Activated CD4-positive, alpha-beta T cell treated with anti-CD3 and anti-CD28 coated beads, Interleukin-2, amount 50 U/mL, for 24 hours (primary cell): ENCODE measurements around the gene DBET.
"Not testable (repeated sequence)": the region's sequence is repeated elsewhere in the genome, so short reads cannot be mapped to it uniquely, and the experiment has no call there.

ENCODE experiments used
- DNase-seq, 2 donors: peaks; one replicate each; pipeline ENCODE4 v3.0.0-alpha.2; 2020; ENCODE audit warnings: low read depth in 1 of 2, low spot score in 1 of 2

DBET gene

DNA sequence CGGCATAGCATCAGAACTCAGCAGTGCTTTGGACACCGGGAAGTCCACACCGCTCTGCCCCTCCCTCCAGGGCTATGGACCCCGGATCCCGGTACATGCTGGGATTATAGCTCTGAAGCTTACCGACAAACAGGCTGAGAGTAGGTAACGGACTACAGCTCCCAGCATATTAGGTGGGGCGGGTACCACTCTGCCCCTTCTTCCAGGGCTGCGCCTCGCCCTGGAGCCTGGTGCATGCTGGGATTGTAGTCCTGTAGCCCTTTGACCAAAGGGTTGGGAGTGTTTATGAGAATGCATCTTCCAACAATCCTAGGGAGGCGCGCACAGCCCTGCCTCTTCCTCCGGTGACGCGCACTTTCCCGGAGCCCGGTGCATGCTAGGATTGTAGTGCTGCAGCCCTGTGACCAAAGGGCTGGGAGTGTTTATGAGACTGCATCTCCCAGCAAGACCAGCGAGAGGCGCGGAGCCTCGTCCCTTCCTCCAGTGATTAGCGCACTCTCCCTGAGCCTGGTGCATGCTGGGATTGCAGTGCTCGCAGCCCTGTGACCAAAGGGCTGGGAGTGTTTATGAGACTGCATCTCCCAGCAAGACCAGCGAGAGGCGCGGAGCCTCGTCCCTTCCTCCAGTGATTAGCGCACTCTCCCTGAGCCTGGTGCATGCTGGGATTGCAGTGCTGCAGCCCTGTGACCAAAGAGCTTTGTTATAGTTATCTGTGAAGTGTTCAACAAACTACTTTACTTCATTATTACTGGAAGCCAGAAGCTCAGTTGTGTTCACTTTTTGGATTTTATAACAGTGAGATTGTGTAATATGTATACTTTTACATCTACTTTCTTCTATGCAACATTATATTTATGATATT lies 14.7 kb upstream of the DBET start:
- DNase-seq: not testable (repeated sequence)

DNA sequence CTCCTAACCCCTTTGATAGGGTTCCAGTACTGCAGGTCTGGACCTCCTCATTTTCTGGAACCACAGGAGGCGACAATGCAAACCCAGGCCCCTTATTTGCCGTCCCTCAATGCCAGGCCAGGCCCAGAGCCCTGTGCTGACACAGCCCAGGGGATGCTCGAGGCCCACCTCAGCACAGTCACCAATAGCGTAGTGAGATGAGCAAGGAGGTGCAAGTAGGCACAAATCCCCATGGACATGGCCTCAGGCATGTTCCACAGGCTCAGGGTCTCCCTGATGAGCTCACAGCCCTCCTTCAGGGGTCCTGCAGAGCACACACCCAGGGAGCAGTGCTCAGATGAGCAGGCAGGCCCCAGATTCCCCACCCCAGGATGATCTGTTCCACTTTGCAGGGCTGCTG lies 5.3 kb upstream of the DBET start:
- not testable (repeated sequence) for DNase-seq

DNA sequence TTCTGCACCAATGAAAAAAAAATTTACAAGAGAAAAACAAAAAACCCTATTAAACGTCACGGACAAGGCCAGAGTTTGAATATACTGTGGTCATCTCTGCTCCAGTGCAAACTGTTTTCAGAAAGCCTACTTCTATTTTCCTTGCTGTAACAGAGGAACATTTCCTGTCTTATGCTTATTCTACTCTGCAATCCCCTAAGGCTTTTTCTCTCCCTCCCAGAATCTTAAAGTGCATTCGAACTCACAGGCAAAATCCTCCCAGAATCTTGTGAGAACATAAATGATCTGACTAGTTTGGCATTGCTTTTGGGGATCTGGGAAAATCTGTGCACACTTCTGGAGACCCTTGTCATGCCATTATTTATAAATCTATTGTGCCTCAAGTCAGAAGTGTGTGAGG lies 503 bp downstream of the DBET start:
- DNase-seq: not testable (repeated sequence)

DNA sequence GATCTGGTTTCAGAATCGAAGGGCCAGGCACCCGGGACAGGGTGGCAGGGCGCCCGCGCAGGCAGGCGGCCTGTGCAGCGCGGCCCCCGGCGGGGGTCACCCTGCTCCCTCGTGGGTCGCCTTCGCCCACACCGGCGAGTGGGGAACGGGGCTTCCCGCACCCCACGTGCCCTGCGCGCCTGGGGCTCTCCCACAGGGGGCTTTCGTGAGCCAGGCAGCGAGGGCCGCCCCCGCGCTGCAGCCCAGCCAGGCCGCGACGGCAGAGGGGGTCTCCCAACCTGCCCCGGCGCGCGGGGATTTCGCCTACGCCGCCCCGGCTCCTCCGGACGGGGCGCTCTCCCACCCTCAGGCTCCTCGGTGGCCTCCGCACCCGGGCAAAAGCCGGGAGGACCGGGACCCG lies 4.0 kb downstream of the DBET start:
- DNase-seq: not testable (repeated sequence)

DNA sequence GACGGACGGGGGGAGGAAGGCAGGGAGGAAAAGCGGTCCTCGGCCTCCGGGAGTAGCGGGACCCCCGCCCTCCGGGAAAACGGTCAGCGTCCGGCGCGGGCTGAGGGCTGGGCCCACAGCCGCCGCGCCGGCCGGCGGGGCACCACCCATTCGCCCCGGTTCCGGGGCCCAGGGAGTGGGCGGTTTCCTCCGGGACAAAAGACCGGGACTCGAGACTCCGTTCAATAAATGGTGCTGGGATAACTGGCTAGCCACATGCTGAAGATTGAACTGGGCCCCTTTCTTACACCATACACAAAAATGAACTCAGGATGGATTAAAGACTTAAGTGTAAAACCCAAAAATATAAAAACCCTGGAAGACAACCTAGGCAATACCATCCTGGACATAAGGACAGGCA lies 28.8 kb downstream of the DBET start:
- not testable (repeated sequence) for DNase-seq

DNA sequence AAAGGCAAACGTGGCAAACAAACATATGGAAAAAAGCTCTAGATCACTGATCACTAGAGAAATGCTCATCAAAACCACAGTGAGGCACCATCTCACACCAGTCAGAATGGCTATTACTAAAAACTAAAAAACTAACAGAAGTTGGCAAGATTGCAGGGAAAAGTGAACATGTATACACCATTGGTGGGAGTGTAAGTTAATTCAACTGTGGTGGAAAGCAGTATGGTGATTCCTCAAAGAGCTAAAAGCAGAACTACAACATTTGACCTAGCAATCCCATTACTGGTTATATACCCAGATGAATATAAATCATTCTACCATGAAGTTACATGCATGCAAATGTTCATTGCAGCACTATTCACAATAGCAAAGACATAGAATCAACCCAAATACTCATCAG lies 29.7 kb downstream of the DBET start:
- DNase-seq: not testable (repeated sequence)

DNA sequence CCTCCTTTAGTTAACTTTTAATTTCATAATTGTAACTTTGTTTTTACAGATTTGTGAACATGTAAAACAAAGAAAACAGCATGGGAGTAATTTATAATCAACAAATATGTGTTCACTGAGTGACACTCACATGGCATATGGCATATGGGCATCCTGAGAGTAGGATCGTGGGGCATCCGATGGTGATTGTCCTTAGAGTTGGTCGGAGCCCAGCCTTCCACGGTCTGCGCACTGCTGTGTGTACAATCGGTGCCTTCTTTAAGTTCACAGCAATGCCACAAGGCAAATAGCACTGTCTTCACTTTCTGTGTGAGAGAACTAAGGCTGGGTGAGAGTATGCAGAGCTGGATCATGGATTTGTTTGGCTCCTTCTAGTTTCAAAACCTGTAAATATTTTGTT lies 31.0 kb downstream of the DBET start:
- DNase-seq: not testable (repeated sequence)

DNA sequence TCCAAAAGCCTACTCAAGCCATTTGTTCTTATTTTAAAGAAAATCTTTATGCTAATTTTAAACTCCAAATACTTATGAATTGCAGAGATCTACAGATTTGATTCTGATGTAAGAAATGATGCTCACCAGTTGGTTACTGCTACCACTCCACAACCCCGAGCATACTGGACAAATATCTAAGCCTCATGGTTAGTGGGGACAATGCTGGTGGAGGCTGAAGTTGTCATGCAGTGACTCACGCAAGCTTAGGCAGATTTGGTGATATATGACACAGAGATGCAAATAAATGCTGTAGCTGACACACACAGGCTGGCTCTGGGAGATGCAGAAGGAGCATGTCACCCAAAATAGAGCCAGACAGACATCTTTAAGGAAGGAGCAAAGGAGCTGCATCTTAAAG lies 35.3 kb downstream of the DBET start:
- not testable (repeated sequence) for DNase-seq

DNA sequence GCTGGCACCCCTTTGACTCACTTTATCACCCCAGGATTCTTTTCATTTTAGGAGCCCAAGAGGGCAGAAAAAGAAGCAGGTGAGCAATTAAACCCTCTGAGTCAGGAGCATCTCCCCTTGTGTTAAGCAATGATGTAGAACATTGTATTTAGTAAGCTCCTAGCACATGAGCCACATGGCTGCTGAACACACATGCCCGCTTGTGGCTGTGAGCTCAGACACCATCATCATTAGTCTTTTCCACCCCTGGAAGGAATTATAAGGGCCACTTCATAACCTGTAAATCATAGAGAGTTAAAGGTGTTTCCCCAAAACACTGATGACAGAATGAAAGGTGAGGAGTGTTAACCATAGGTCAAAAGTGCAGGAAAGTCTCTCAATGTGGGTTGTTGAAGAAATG lies 37.2 kb downstream of the DBET start:
- not testable (repeated sequence) for DNase-seq

DNA sequence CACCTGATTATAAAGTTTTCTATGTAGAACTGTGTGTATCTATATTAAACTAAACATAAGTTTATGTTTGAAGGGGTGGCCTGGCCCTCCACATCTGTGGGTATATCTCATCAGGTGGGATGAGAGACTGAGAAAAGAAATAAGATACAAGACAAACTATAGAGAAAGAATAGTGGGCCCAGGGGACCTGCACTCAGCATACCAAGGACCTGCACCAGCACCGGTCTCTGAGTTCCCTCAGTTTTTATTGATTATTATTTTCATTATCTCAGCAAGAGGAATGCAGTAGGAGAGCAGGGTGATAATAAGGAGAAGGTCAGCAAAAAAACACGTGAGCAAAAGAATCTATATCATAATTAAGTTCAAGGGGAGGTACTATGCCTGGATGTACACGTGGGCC lies 41.9 kb downstream of the DBET start:
- DNase-seq: not testable (repeated sequence)

DNA sequence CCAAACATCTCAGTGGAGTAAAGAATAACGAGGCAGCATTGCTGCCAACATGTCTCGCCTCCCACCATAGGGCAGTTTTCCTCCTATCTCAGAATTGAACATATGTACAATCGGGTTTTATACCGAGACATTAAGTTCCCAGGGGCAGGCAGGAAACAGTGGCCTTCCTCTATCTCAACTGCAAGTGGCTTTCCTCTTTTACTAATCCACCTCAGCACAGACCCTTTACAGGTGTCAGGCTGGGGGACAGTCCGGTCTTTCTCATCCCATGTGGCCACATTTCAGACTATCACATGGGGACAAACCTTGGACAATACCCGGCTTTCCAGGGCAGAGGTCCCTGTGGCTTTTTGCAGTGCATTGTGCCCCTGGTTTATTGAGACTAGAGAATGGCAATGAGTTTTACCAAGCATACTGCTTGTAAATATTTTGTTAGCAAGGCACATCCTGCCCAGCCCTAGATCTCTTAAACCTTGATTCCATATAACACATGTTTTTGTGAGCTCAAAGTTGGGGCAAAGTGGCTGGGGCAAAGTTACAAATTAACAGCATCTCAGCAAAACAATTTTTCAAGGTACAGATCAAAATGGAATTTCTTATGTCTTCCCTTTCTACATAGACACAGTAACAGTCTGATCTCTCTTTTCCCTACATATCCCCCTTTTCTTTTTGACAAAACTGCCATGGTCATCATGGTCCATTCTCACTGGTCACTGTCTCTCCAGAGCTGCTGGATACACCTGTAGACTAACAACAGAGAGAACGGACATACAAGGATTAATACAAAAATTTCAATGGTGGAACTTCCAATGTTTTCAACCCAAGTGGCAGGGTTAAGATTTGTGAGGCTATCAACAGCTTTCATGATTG lies 42.5 kb downstream of the DBET start:
- DNase-seq: not testable (repeated sequence)

DNA sequence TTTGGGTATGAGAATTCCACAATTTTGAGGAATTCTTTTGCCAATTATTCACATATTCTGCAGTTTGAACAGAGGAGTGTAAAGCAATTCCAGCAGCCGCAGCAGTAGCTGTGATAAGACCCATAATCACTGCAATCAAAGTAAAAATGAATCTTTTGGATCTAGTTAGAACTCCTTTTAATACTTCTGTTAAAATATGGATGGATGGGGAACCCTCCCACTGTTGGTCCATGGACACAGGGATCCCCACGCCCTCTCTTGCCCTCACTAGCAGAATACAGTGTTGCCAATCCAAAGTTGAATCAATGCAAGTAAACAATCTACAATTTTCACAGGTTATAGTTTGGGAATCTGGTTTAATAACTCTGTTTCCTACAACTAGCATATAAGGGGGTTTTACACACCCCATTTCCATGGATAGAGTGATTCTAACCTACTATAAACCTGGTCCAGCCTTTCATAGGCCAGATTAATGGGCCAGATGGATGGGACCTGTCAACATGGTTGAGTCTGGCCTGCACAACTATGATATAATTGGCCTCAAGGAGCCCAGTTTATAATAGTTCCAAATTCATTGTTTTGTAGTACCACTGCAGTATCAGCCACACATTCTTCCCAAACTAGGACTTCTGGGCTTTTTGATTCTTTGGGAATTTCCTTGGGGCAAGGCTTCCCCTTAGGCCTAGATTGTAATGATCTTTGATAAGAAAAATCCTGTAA lies 43.6 kb downstream of the DBET start:
- DNase-seq: not testable (repeated sequence)

DNA sequence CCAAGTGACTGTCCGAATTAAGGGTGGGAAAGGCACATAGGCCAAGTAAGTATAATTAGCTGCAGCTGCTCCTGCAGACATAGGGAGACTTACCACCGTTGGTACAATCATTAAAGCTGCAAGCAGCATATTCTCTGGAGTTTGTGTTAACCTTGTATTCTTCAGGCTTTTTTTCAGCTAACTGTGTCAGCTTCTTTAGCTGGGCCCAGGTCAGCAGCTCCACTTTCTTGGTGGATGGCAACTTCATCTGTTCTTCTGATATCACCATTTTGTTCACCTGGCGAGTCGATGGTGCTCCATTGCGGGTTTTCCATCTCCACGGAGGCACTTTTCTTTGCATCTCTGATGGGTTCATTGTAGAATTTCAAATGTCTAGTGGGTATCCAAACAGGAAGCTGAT lies 44.5 kb downstream of the DBET start:
- not testable (repeated sequence) for DNase-seq

DNA sequence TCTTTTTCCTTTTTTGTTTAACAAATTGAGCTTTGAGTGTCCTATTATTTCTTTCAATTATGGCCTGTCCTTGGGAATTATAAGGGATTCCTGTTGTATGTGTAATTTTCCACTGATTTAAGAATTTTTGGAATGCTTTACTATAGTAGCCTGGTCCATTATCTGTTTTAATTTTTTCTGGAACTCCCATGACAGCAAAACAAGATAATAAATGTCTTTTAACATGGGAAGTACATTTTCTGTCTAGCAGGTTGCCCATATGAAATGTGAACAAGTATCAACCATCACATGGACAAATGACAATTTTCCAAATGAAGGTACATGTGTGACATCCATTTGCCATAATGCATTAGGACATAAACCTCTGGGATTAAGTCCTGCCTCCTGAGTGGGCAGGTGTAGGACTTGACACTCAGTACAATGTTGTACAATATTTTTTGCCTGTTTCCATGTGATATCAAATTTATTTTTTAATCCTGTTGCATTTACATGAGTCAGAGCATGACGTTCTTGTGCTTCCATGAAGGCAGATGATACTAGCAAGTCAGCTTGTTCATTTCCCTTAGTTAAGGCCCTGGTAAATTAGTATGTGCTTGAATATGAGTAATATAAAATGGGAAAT lies 45.2 kb downstream of the DBET start:
- DNase-seq: not testable (repeated sequence)

DNA sequence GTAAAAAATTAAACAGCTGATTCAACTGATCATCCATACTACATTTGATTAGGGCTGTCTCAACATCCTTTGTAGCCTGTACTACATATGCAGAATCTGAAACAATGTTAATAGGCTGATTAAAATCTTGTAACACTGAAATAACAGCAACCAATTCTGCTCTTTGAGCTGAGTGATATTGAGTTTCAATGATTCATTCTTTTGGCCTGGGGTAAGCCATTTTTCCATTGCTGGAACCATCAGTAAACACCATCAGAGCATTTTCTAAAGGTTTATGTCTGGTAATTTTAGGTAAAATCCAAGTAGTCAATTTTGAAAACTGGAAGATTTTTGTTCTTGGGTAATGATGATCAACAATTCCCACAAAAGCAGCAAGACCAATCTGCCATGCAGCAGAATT lies 45.7 kb downstream of the DBET start:
- DNase-seq: not testable (repeated sequence)

DNA sequence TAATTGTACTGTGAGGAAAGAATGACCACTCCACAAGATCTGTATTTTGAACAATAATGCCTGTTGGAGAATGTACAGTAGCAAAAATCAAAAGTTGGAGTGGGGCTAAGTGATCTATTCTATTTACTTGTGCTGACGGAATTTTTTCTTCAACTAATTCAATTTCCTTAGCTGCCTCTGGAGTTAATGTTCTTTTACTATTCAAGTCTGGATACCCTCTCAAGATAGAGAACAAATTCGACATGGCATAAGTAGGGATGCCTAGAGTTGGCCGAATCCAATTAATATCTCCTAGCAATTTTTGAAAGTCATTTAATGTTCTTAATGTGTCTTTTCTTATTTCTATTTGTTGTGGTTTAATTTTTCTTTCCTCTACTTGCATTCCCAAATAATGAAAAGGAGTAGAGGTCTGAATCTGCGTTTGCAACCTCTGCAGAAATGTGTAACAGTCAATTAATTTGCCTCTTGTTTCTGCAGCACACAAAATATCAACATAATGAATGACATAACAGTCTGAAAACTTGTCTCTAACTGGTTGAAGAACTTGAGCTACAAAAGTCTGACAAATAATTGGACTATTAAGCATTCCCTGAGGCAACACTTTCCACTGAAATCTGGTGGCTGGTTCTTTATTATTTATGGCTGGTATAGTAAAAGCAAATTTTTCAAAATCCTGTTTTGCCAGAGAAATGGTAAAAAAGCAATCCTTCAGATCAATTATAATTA lies 46.4 kb downstream of the DBET start:
- DNase-seq: not testable (repeated sequence)

DNA sequence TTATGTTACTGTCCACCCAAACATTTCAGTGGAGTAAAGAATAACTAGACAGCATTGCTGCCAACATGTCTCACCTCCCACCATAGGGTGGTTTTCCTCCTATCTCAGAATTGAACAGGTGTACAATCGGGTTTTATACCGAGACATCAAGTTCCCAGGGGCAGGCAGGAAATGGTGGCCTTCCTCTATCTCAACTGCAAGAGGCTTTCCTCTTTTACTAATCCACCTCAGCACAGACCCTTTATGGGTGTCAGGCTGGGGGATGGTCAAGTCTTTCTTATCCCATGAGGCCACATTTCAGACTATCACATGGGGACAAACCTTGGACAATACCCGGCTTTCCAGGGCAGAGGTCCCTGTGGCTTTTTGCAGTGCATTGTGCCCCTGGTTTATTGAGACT lies 48.6 kb downstream of the DBET start:
- DNase-seq: not testable (repeated sequence)

DNA sequence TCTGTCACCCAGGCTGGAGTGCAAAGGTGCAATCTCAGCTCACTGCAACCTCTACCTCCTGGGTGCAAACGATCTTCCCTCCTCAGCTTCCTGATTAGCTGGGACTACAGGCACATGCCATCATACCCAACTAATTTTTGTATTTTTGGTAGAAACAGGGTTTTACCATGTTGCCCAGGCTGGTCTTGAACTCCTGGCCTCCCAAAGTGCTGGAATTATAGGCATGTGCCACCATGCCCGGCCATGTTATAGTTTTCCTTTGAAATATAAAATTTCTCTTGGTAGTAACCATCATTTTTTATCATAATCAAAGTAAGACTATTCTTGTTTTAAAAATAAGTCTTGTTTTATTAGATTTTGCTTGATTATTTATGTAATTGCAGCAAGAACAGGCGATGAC lies 50.7 kb downstream of the DBET start:
- DNase-seq: not testable (repeated sequence)
